ENCODE results near the gene TTC17. TPM values are rescaled to one million over a fixed set of nuclear protein-coding genes. Genes with fewer than 3 reads are reported as not detected.
"Not testable (repeated sequence)": the region's sequence is repeated elsewhere in the genome, so short reads cannot be mapped to it uniquely, and the experiment has no call there.

Gene TTC17
- total RNA-seq, 1 donor from 2014 or later = 58.5 TPM

GRCh38 chr11:43328482-43328881 lies 30.2 kb upstream of the TTC17 start:
- Histone ChIP-seq H3K27me3 (ENCODE audit: control insufficient read depth, insufficient read depth, low read length) (no peaks in the 10 kb centered on the region), H3K4me3 (ENCODE audit: low read depth, low read length) (no peak overlapping the region), H3K36me3 (ENCODE audit: control insufficient read depth, insufficient read depth, low read length) (peaks cover 4% of the 10 kb centered on the region)
- TF ChIP-seq CTCF (IDR thresholded peaks at IDR 0.05; ENCODE audit: insufficient read depth, low read length, poor library complexity, severe bottlenecking) = no peak
- DNase-seq (ENCODE audit: low read depth) = no peak

GRCh38 chr11:43341159-43341558 lies 17.6 kb upstream of the TTC17 start:
- Histone ChIP-seq H3K36me3 (ENCODE audit: control insufficient read depth, insufficient read depth, low read length) (peaks cover 3% of the 10 kb centered on the region), H3K27me3 (ENCODE audit: control insufficient read depth, insufficient read depth, low read length) (no peaks in the 10 kb centered on the region), H3K4me3 (ENCODE audit: low read depth, low read length) (no peak overlapping the region)
- DNase-seq (ENCODE audit: low read depth) = no peak
- no peak for TF ChIP-seq CTCF (IDR thresholded peaks at IDR 0.05; ENCODE audit: insufficient read depth, low read length, poor library complexity, severe bottlenecking)

GRCh38 chr11:43351426-43351825 lies 7.3 kb upstream of the TTC17 start:
- H3K36me3 ChIP-seq (ENCODE audit: control insufficient read depth, insufficient read depth, low read length); H3K4me3 ChIP-seq (ENCODE audit: low read depth, low read length); DNase-seq (ENCODE audit: low read depth); H3K27me3 ChIP-seq (ENCODE audit: control insufficient read depth, insufficient read depth, low read length): not testable (repeated sequence)

- Histone ChIP-seq H3K4me3 (ENCODE audit: low read depth, low read length) (no peak overlapping the region), H3K27me3 (ENCODE audit: control insufficient read depth, insufficient read depth, low read length) (no peaks in the 10 kb centered on the region), H3K36me3 (ENCODE audit: control insufficient read depth, insufficient read depth, low read length) (no peaks in the 10 kb centered on the region)
- no peak for DNase-seq (ENCODE audit: low read depth)
- no peak for TF ChIP-seq CTCF (IDR thresholded peaks at IDR 0.05; ENCODE audit: insufficient read depth, low read length, poor library complexity, severe bottlenecking)
Measured at GRCh38 chr11:43354311-43354710, 4.4 kb upstream of the TTC17 start.

- TF ChIP-seq CTCF (IDR thresholded peaks at IDR 0.05; ENCODE audit: insufficient read depth, low read length, poor library complexity, severe bottlenecking) = no peak
- DNase-seq (ENCODE audit: low read depth) = no peak
- Histone ChIP-seq H3K27me3 (ENCODE audit: control insufficient read depth, insufficient read depth, low read length) (no peaks in the 10 kb centered on the region), H3K36me3 (ENCODE audit: control insufficient read depth, insufficient read depth, low read length) (no peaks in the 10 kb centered on the region), H3K4me3 (ENCODE audit: low read depth, low read length) (no peak overlapping the region)
Measured at GRCh38 chr11:43356336-43356735, 2.4 kb upstream of the TTC17 start.

- peak overlapping the region; percentile 99 for H3K4me3 ChIP-seq (ENCODE audit: low read depth, low read length)
- no peak for DNase-seq (ENCODE audit: low read depth)
- H3K36me3 ChIP-seq (ENCODE audit: control insufficient read depth, insufficient read depth, low read length) = no peaks in the 10 kb centered on the region
- TF ChIP-seq CTCF (IDR thresholded peaks at IDR 0.05; ENCODE audit: insufficient read depth, low read length, poor library complexity, severe bottlenecking) = no peak
- H3K27me3 ChIP-seq (ENCODE audit: control insufficient read depth, insufficient read depth, low read length) = no peaks in the 10 kb centered on the region
Measured at GRCh38 chr11:43358279-43358800, 380 bp upstream of the TTC17 start.
